ENCODE results near the gene LRRC15.

The LRRC15 gene

GRCh38 chr3:194351952-194352536 lies 17.5 kb downstream of the LRRC15 start:
- WGBS = 91% methylated on average over 14 of the region's 14 CpGs

GRCh38 chr3:194351080-194351672 lies 18.4 kb downstream of the LRRC15 start, which contains the start of gene CPN2:
Gene CPN2, minus strand, starts transcription at chr3:194351328. Its CDS starts 8,626 bp downstream, at chr3:194342702.
- no peak within 1 kb of the TSS for H3K9ac ChIP-seq (ENCODE audit: low read length)
- H2BK12ac ChIP-seq (ENCODE audit: low read length in 2 of 2) = no peak within 1 kb of the TSS
- H4K8ac ChIP-seq (ENCODE audit: low read length) = peak within 1 kb of the TSS; percentile 56
- H3K79me1 ChIP-seq (replicated peaks; ENCODE audit: low read length, poor library complexity, severe bottlenecking) = no peaks in the 10 kb centered on the region
- H3K14ac ChIP-seq (ENCODE audit: low read length in 2 of 2) = peak within 1 kb of the TSS in 1 of 2 experiments; percentile 72
- H2AFZ ChIP-seq (ENCODE audit: low read depth, low read length) = no peak within 1 kb of the TSS
- H3K4me1 ChIP-seq (ENCODE audit: control insufficient read depth, insufficient read depth, low read depth, low read length) = peaks cover 18% of the 10 kb centered on the region
- H3K4me3 ChIP-seq (ENCODE audit: insufficient read depth in 1 of 2, low read depth in 1 of 2, low read length in 2 of 2) = peak within 1 kb of the TSS in 1 of 2 experiments; percentile 15
- no peak within 1 kb of the TSS for H3K4me2 ChIP-seq (ENCODE audit: low read length, poor library complexity, severe bottlenecking)
- H4K91ac ChIP-seq (ENCODE audit: low read length) = peak within 1 kb of the TSS; percentile 73
- H2AK5ac ChIP-seq (ENCODE audit: low read length, severe bottlenecking) = peak within 1 kb of the TSS; percentile 42
- WGBS = 92% methylated on average over 24 of the region's 24 CpGs
- peak within 1 kb of the TSS; percentile 60 for H2BK15ac ChIP-seq (ENCODE audit: low read depth, poor library complexity, severe bottlenecking)
- no peaks in the 10 kb centered on the region for H3K36me3 ChIP-seq (ENCODE audit: control insufficient read depth in 1 of 2, insufficient read depth in 2 of 2, low read depth in 1 of 2, low read length in 2 of 2)
- H3K18ac ChIP-seq (ENCODE audit: low read depth in 1 of 2, low read length in 2 of 2) = no peak within 1 kb of the TSS
- no peak for DNase-seq
- no peak within 1 kb of the TSS for H2BK5ac ChIP-seq (ENCODE audit: low read depth, low read length, poor library complexity, severe bottlenecking)
- no peak within 1 kb of the TSS for H2BK120ac ChIP-seq (ENCODE audit: low read depth, low read length)
- peaks cover 9 to 20% of the 10 kb centered on the region in 2 experiments for H3K27me3 ChIP-seq (ENCODE audit: control insufficient read depth in 1 of 2, insufficient read depth in 1 of 2, low read length in 2 of 2)
- H3K9me3 ChIP-seq (ENCODE audit: control insufficient read depth, low read length) = no peaks in the 10 kb centered on the region
- peak within 1 kb of the TSS in 1 of 2 experiments; percentile 2 for H3K4ac ChIP-seq (ENCODE audit: low read depth in 1 of 2, low read length in 2 of 2)
- H3K27ac ChIP-seq (ENCODE audit: low read length, poor library complexity, severe bottlenecking) = peak within 1 kb of the TSS; percentile 29
- no peak within 1 kb of the TSS for H3K23ac ChIP-seq (ENCODE audit: low read length in 2 of 2)

More at GRCh38 chr3:194351952-194352536, 17.5 kb downstream of the LRRC15 start:
- H2AFZ ChIP-seq (ENCODE audit: low read depth, low read length) = no peak overlapping the region
- no peak for DNase-seq
- peak overlapping the region in 1 of 2 experiments; percentile 2 for H3K4ac ChIP-seq (ENCODE audit: low read depth in 1 of 2, low read length in 2 of 2)
- H3K27ac ChIP-seq (ENCODE audit: low read length, poor library complexity, severe bottlenecking) = no peak overlapping the region
- peak overlapping the region; percentile 56 for H4K8ac ChIP-seq (ENCODE audit: low read length)
- H2AK5ac ChIP-seq (ENCODE audit: low read length, severe bottlenecking) = no peak overlapping the region
- H3K36me3 ChIP-seq (ENCODE audit: control insufficient read depth in 1 of 2, insufficient read depth in 2 of 2, low read depth in 1 of 2, low read length in 2 of 2) = no peaks in the 10 kb centered on the region
- H3K27me3 ChIP-seq (ENCODE audit: control insufficient read depth in 1 of 2, insufficient read depth in 1 of 2, low read length in 2 of 2) = peaks cover 10 to 20% of the 10 kb centered on the region in 2 experiments
- no peaks in the 10 kb centered on the region for H3K79me1 ChIP-seq (replicated peaks; ENCODE audit: low read length, poor library complexity, severe bottlenecking)
- H3K23ac ChIP-seq (ENCODE audit: low read length in 2 of 2) = no peak overlapping the region
- H2BK12ac ChIP-seq (ENCODE audit: low read length in 2 of 2) = no peak overlapping the region
- H3K4me1 ChIP-seq (ENCODE audit: control insufficient read depth, insufficient read depth, low read depth, low read length) = peaks cover 14% of the 10 kb centered on the region
- no peak overlapping the region for H2BK15ac ChIP-seq (ENCODE audit: low read depth, poor library complexity, severe bottlenecking)
- H2BK5ac ChIP-seq (ENCODE audit: low read depth, low read length, poor library complexity, severe bottlenecking) = no peak overlapping the region
- peak overlapping the region; percentile 73 for H4K91ac ChIP-seq (ENCODE audit: low read length)
- peak overlapping the region in 1 of 2 experiments; percentile 15 for H3K4me3 ChIP-seq (ENCODE audit: insufficient read depth in 1 of 2, low read depth in 1 of 2, low read length in 2 of 2)
- peak overlapping the region in 1 of 2 experiments; percentile 72 for H3K14ac ChIP-seq (ENCODE audit: low read length in 2 of 2)
- peak overlapping the region in 1 of 2 experiments; percentile 25 for H3K18ac ChIP-seq (ENCODE audit: low read depth in 1 of 2, low read length in 2 of 2)
- H3K4me2 ChIP-seq (ENCODE audit: low read length, poor library complexity, severe bottlenecking) = no peak overlapping the region
- no peak overlapping the region for H2BK120ac ChIP-seq (ENCODE audit: low read depth, low read length)
- no peaks in the 10 kb centered on the region for H3K9me3 ChIP-seq (ENCODE audit: control insufficient read depth, low read length)
- no peak overlapping the region for H3K9ac ChIP-seq (ENCODE audit: low read length)

- no peaks in the 10 kb centered on the region for H3K79me1 ChIP-seq (replicated peaks; ENCODE audit: low read length, poor library complexity, severe bottlenecking)
- H3K9me3 ChIP-seq (ENCODE audit: control insufficient read depth, low read length) = no peaks in the 10 kb centered on the region
- H3K4ac ChIP-seq (ENCODE audit: low read depth in 1 of 2, low read length in 2 of 2) = no peak overlapping the region
- no peak overlapping the region for H3K23ac ChIP-seq (ENCODE audit: low read length in 2 of 2)
- no peak overlapping the region for H2AFZ ChIP-seq (ENCODE audit: low read depth, low read length)
- H2BK12ac ChIP-seq (ENCODE audit: low read length in 2 of 2) = no peak overlapping the region
- H3K27me3 ChIP-seq (ENCODE audit: control insufficient read depth in 1 of 2, insufficient read depth in 1 of 2, low read length in 2 of 2) = peaks cover 11 to 21% of the 10 kb centered on the region in 2 experiments
- peak overlapping the region; percentile 42 for H2AK5ac ChIP-seq (ENCODE audit: low read length, severe bottlenecking)
- no peak overlapping the region for H2BK120ac ChIP-seq (ENCODE audit: low read depth, low read length)
- H4K91ac ChIP-seq (ENCODE audit: low read length) = no peak overlapping the region
- H3K4me1 ChIP-seq (ENCODE audit: control insufficient read depth, insufficient read depth, low read depth, low read length) = peaks cover 18% of the 10 kb centered on the region
- peak overlapping the region; percentile 60 for H2BK15ac ChIP-seq (ENCODE audit: low read depth, poor library complexity, severe bottlenecking)
- H3K14ac ChIP-seq (ENCODE audit: low read length in 2 of 2) = no peak overlapping the region
- no peak overlapping the region for H4K8ac ChIP-seq (ENCODE audit: low read length)
- 100% methylated on average over 2 of the region's 3 CpGs for WGBS
- no peak overlapping the region for H3K9ac ChIP-seq (ENCODE audit: low read length)
- DNase-seq = no peak
- H3K4me2 ChIP-seq (ENCODE audit: low read length, poor library complexity, severe bottlenecking) = no peak overlapping the region
- no peak overlapping the region for H3K18ac ChIP-seq (ENCODE audit: low read depth in 1 of 2, low read length in 2 of 2)
- H2BK5ac ChIP-seq (ENCODE audit: low read depth, low read length, poor library complexity, severe bottlenecking) = no peak overlapping the region
- no peaks in the 10 kb centered on the region for H3K36me3 ChIP-seq (ENCODE audit: control insufficient read depth in 1 of 2, insufficient read depth in 2 of 2, low read depth in 1 of 2, low read length in 2 of 2)
- H3K4me3 ChIP-seq (ENCODE audit: insufficient read depth in 1 of 2, low read depth in 1 of 2, low read length in 2 of 2) = no peak overlapping the region
- H3K27ac ChIP-seq (ENCODE audit: low read length, poor library complexity, severe bottlenecking) = peak overlapping the region; percentile 29
These were observed 18.8 kb downstream of the LRRC15 start for GRCh38 chr3:194350726-194351071.

GRCh38 chr3:194348354-194348753 lies 21.2 kb downstream of the LRRC15 start:
- H2BK5ac ChIP-seq (ENCODE audit: low read depth, low read length, poor library complexity, severe bottlenecking) = no peak overlapping the region
- no peaks in the 10 kb centered on the region for H3K9me3 ChIP-seq (ENCODE audit: control insufficient read depth, low read length)
- no peak overlapping the region for H2AK5ac ChIP-seq (ENCODE audit: low read length, severe bottlenecking)
- peaks cover 21 to 28% of the 10 kb centered on the region in 2 experiments for H3K27me3 ChIP-seq (ENCODE audit: control insufficient read depth in 1 of 2, insufficient read depth in 1 of 2, low read length in 2 of 2)
- no peak overlapping the region for H2AFZ ChIP-seq (ENCODE audit: low read depth, low read length)
- no peak overlapping the region for H4K91ac ChIP-seq (ENCODE audit: low read length)
- no peak overlapping the region for H3K4me3 ChIP-seq (ENCODE audit: insufficient read depth in 1 of 2, low read depth in 1 of 2, low read length in 2 of 2)
- H3K4me1 ChIP-seq (ENCODE audit: control insufficient read depth, insufficient read depth, low read depth, low read length) = peaks cover 19% of the 10 kb centered on the region
- H3K18ac ChIP-seq (ENCODE audit: low read depth in 1 of 2, low read length in 2 of 2) = no peak overlapping the region
- no peak overlapping the region for H2BK15ac ChIP-seq (ENCODE audit: low read depth, poor library complexity, severe bottlenecking)
- no peaks in the 10 kb centered on the region for H3K79me1 ChIP-seq (replicated peaks; ENCODE audit: low read length, poor library complexity, severe bottlenecking)
- no peak overlapping the region for H2BK12ac ChIP-seq (ENCODE audit: low read length in 2 of 2)
- H3K9ac ChIP-seq (ENCODE audit: low read length) = no peak overlapping the region
- H3K27ac ChIP-seq (ENCODE audit: low read length, poor library complexity, severe bottlenecking) = no peak overlapping the region
- WGBS = 97% methylated on average over 5 of the region's 6 CpGs
- H3K4me2 ChIP-seq (ENCODE audit: low read length, poor library complexity, severe bottlenecking) = no peak overlapping the region
- no peak overlapping the region for H4K8ac ChIP-seq (ENCODE audit: low read length)
- DNase-seq = no peak
- H2BK120ac ChIP-seq (ENCODE audit: low read depth, low read length) = no peak overlapping the region
- no peak overlapping the region for H3K23ac ChIP-seq (ENCODE audit: low read length in 2 of 2)
- H3K4ac ChIP-seq (ENCODE audit: low read depth in 1 of 2, low read length in 2 of 2) = no peak overlapping the region
- no peak overlapping the region for H3K14ac ChIP-seq (ENCODE audit: low read length in 2 of 2)
- no peaks in the 10 kb centered on the region for H3K36me3 ChIP-seq (ENCODE audit: control insufficient read depth in 1 of 2, insufficient read depth in 2 of 2, low read depth in 1 of 2, low read length in 2 of 2)

All from mesenchymal stem cell (in vitro differentiated cells and primary cell).